Effector CD8-positive, alpha-beta T cell (primary cell): ENCODE results near the gene ABHD10.

ENCODE experiments used
- DNase-seq: peaks from one replicate; lab custom pipeline; 2025; lab: John Stamatoyannopoulos, UW

ABHD10 gene

GRCh38 chr3:111965484-111965883, 13.3 kb upstream of the ABHD10 start:
- no peak for DNase-seq

- DNase-seq, result no peak
These were observed 11.8 kb upstream of the ABHD10 start for GRCh38 chr3:111967068-111967467.

- DNase-seq, result peak; percentile 67
These were observed 11.1 kb upstream of the ABHD10 start for GRCh38 chr3:111967651-111968274.

- DNase-seq, result no peak
These were observed 10.3 kb upstream of the ABHD10 start for GRCh38 chr3:111968319-111969054.

GRCh38 chr3:111970376-111970775, 8.4 kb upstream of the ABHD10 start:
- no peak for DNase-seq

- DNase-seq, result no peak
These were observed 7.2 kb upstream of the ABHD10 start for GRCh38 chr3:111971533-111972130.

- no peak for DNase-seq
These were observed 5.9 kb upstream of the ABHD10 start for GRCh38 chr3:111972891-111973290.

GRCh38 chr3:111975131-111975530, 3.7 kb upstream of the ABHD10 start:
- DNase-seq, result no peak

GRCh38 chr3:111976254-111976653, 2.6 kb upstream of the ABHD10 start:
- DNase-seq, result no peak

- no peak for DNase-seq
These were observed 710 bp downstream of the ABHD10 start for GRCh38 chr3:111979434-111980038.

- DNase-seq, result no peak
These were observed 2.1 kb downstream of the ABHD10 start for GRCh38 chr3:111980716-111981456.

- no peak for DNase-seq
These were observed 2.6 kb downstream of the ABHD10 start for GRCh38 chr3:111981457-111981763.

GRCh38 chr3:111984636-111985298, 5.9 kb downstream of the ABHD10 start:
- no peak for DNase-seq

GRCh38 chr3:111986800-111987199, 8.0 kb downstream of the ABHD10 start:
- no peak for DNase-seq

- no peak for DNase-seq
These were observed 10.3 kb downstream of the ABHD10 start for GRCh38 chr3:111989061-111989678.

GRCh38 chr3:111993038-111993437, 14.2 kb downstream of the ABHD10 start:
- no peak for DNase-seq

GRCh38 chr3:111998636-111999483, 20.0 kb downstream of the ABHD10 start, which contains the start of gene TAGLN3:
TSS of gene TAGLN3 (plus strand) at chr3:111998922. CDS start at chr3:111999423, 501 bp downstream.
- DNase-seq, result no peak

GRCh38 chr3:111999484-112000324, 20.9 kb downstream of the ABHD10 start:
- no peak for DNase-seq

- DNase-seq, result no peak
These were observed 21.5 kb downstream of the ABHD10 start for GRCh38 chr3:112000367-112000771.
